K562 (cell line): ENCODE results near the gene USP1. TPM values are rescaled to one million over a fixed set of nuclear protein-coding genes. Genes with fewer than 3 reads are reported as not detected.

Experiments used
- E2F3 ChIP-seq: fragments of 250-450 bp; sonication (Bioruptor Pico); IDR thresholded peaks from 2 replicates; pipeline ENCODE4 v1.4.0; 2020; ENCODE audit warnings: mild to moderate bottlenecking
- FOSL1 ChIP-seq: fragments of 200-800 bp; sonication (Bioruptor generic); conservative IDR thresholded peaks from 2 replicates; pipeline ENCODE4 v1.6.1; 2016; ENCODE audit warnings: missing genetic modification characterization, missing compliant biosample characterization
- RNF2 ChIP-seq: sonication (generic); IDR thresholded peaks from 2 replicates; pipeline ENCODE4 v1.6.1; 2016
- TSC22D4 ChIP-seq: fragments of 450-650 bp; IDR thresholded peaks from 2 replicates; pipeline ENCODE4 v1.6.1; 2016; ENCODE audit warnings: missing genetic modification characterization, missing biosample characterization, control low read depth
- USF1 ChIP-seq: sonication (generic); formaldehyde crosslinking; IDR thresholded peaks from 2 replicates; pipeline ENCODE4 v1.9.0; 2022; ENCODE audit warnings: mild to moderate bottlenecking, missing genetic modification reagents
- ZNF224 ChIP-seq: sonication (generic); formaldehyde crosslinking; IDR thresholded peaks from 2 replicates; pipeline ENCODE4 v1.8.0; 2022; ENCODE audit warnings: mild to moderate bottlenecking, missing genetic modification reagents
- ZNF431 ChIP-seq: sonication (generic); formaldehyde crosslinking; IDR thresholded peaks from 2 replicates; pipeline ENCODE4 v1.8.0; 2022; ENCODE audit warnings: mild to moderate bottlenecking, missing genetic modification reagents
- polyA plus RNA-seq, 8 experiments: library from polyadenylated mRNA; depleted of rRNA in 4 of 8; stranded (reverse) in 5 of 8; unstranded in 3 of 8; fragments of >200 nt; fragmentation: Nextera tagmentation in 2 of 8; fragmentation: Illumina TruSeq in 1 of 8; extraction: Ambion mirVana in 2 of 8; extraction: Trizol in 1 of 8; gene quantifications; 2 replicates each; pipeline versions ENCODE4 v1.2.1 to v1.2.3, GENCODE V29; 2011 to 2014; ENCODE audit warnings: inconsistent platforms in 1 of 8, missing spikeins in 1 of 8
- total RNA-seq, 7 experiments: library from RNA; depleted of rRNA in 6 of 7; stranded (reverse); fragments of >200 nt in 6 of 7; fragmentation: Illumina TruSeq in 2 of 7; extraction: Trizol in 2 of 7; gene quantifications; 2 replicates each; pipeline versions ENCODE4 v1.2.1 to v1.2.3, GENCODE V29; 2011 to 2021; ENCODE audit warnings: low replicate concordance in 1 of 7
- TF ChIP-seq, protein P1 (sequence below), 2 experiments: fragments of 450-650 bp in 1 of 2; IDR thresholded peaks; 2 replicates each; pipeline ENCODE4 v1.6.1; 2011 to 2017; ENCODE audit warnings: low read depth in 2 of 2, antibody characterized with exemption in 1 of 2, borderline replicate concordance in 1 of 2, low read length in 1 of 2, mild to moderate bottlenecking in 1 of 2, mixed read lengths in 1 of 2; ENCODE audit not compliant: control insufficient read depth in 1 of 2
- TF ChIP-seq, protein P2 (sequence below), 2 experiments: fragments of 450-650 bp; IDR thresholded peaks; 2 replicates each; pipeline ENCODE4 v1.6.1; 2016
- TF ChIP-seq, protein P3 (sequence below): fragments of 200-800 bp; sonication (Bioruptor generic); IDR thresholded peaks from 2 replicates; pipeline ENCODE4 v1.6.1; 2017; ENCODE audit warnings: missing genetic modification characterization, missing compliant biosample characterization
- TF ChIP-seq, protein P4 (sequence below), 2 experiments: IDR thresholded peaks; 2 replicates each; pipeline ENCODE4 v1.6.1; 2011; ENCODE audit warnings: borderline replicate concordance in 1 of 2, control low read depth in 1 of 2, low read depth in 1 of 2, low read length in 1 of 2, mild to moderate bottlenecking in 1 of 2, mixed read lengths in 1 of 2, moderate library complexity in 1 of 2; ENCODE audit not compliant: insufficient read depth in 1 of 2, insufficient read length in 1 of 2, poor library complexity in 1 of 2, severe bottlenecking in 1 of 2; ENCODE audit errors: extremely low read depth in 1 of 2

The USP1 gene
- total and polyA plus RNA-seq, 9 of the 15 experiments (the other 6 are each of a cell fraction or from before 2014, with no cell fraction given) = 27.3 to 87.9 (median 51.7) TPM

- TF ChIP-seq, protein P1, sequence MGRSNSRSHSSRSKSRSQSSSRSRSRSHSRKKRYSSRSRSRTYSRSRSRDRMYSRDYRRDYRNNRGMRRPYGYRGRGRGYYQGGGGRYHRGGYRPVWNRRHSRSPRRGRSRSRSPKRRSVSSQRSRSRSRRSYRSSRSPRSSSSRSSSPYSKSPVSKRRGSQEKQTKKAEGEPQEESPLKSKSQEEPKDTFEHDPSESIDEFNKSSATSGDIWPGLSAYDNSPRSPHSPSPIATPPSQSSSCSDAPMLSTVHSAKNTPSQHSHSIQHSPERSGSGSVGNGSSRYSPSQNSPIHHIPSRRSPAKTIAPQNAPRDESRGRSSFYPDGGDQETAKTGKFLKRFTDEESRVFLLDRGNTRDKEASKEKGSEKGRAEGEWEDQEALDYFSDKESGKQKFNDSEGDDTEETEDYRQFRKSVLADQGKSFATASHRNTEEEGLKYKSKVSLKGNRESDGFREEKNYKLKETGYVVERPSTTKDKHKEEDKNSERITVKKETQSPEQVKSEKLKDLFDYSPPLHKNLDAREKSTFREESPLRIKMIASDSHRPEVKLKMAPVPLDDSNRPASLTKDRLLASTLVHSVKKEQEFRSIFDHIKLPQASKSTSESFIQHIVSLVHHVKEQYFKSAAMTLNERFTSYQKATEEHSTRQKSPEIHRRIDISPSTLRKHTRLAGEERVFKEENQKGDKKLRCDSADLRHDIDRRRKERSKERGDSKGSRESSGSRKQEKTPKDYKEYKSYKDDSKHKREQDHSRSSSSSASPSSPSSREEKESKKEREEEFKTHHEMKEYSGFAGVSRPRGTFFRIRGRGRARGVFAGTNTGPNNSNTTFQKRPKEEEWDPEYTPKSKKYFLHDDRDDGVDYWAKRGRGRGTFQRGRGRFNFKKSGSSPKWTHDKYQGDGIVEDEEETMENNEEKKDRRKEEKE (IDR thresholded peaks at IDR 0.05; ENCODE audit: borderline replicate concordance in 1 of 2, control insufficient read depth in 1 of 2, low read depth in 2 of 2, low read length in 1 of 2) = peak in 1 of 2 experiments; percentile 42; a peak in 1 of 4 replicates
- TF ChIP-seq USF1 (CRISPR knock-in tag) (no peak), FOSL1 (no peak), E2F3 (peak; percentile 91), ZNF224 (CRISPR knock-in tag) (no peak), ZNF431 (CRISPR knock-in tag) (no peak), RNF2 (0 out of 2 replicates have a peak, but pooled peaks have one; percentile 16), TSC22D4 (tag) (no peak)
- TF ChIP-seq, protein P2, sequence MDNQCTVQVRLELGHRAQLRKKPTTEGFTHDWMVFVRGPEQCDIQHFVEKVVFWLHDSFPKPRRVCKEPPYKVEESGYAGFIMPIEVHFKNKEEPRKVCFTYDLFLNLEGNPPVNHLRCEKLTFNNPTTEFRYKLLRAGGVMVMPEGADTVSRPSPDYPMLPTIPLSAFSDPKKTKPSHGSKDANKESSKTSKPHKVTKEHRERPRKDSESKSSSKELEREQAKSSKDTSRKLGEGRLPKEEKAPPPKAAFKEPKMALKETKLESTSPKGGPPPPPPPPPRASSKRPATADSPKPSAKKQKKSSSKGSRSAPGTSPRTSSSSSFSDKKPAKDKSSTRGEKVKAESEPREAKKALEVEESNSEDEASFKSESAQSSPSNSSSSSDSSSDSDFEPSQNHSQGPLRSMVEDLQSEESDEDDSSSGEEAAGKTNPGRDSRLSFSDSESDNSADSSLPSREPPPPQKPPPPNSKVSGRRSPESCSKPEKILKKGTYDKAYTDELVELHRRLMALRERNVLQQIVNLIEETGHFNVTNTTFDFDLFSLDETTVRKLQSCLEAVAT (IDR thresholded peaks at IDR 0.05) = peak; percentile 51 to 52; a peak in 1 of 4 replicates
- TF ChIP-seq, protein P3, sequence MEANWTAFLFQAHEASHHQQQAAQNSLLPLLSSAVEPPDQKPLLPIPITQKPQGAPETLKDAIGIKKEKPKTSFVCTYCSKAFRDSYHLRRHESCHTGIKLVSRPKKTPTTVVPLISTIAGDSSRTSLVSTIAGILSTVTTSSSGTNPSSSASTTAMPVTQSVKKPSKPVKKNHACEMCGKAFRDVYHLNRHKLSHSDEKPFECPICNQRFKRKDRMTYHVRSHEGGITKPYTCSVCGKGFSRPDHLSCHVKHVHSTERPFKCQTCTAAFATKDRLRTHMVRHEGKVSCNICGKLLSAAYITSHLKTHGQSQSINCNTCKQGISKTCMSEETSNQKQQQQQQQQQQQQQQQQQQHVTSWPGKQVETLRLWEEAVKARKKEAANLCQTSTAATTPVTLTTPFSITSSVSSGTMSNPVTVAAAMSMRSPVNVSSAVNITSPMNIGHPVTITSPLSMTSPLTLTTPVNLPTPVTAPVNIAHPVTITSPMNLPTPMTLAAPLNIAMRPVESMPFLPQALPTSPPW (CRISPR knock-in tag) = peak; percentile 54
- TF ChIP-seq, protein P4, sequence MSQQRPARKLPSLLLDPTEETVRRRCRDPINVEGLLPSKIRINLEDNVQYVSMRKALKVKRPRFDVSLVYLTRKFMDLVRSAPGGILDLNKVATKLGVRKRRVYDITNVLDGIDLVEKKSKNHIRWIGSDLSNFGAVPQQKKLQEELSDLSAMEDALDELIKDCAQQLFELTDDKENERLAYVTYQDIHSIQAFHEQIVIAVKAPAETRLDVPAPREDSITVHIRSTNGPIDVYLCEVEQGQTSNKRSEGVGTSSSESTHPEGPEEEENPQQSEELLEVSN (IDR thresholded peaks at IDR 0.05; ENCODE audit: borderline replicate concordance in 1 of 2, extremely low read depth in 1 of 2, insufficient read depth in 1 of 2, insufficient read length in 1 of 2, low read depth in 1 of 2, low read length in 1 of 2, poor library complexity in 1 of 2, severe bottlenecking in 1 of 2) = peak; percentile 71 to 83
Measured at GRCh38 chr1:62436466-62437272, at the start of gene USP1 (continued).
